ENCODE measurements around the gene CASZ1.

CASZ1 gene

DNA sequence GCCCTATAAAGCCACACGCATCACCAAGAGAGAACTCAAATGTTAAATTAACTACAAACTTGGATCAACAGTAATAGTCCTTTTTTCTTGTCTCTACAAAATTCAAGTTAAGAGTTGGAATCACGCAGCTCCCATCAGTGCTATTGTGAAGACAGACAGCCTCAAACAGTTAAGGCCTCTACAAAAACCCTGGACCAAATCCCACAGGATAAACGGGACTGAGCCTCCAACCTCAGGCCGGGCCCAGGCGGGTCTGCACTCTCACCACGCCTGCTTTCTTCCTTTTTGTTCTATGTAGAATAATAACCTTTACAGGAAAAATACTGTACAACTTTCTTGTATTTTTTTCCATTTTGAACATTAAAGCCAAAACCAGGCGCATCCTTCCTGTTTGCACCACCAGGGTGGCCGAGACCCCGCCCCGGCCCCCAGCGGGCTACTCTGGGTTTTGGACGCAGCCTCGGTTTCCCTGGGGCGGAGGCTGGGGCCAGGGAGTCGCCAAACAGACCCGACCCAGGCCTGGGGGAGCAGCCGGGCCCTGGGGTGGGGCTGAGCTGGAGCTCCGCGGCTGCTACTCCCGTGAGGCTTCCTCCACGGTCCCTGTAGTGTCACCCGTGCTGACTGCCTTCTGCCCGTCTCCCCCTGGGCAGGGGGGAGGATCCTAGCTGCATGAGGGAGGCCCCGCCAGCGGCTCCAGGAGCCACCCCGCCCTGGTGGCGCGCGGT lies 158.4 kb downstream of the CASZ1 start:
- no peak for DNase-seq (ENCODE audit: low spot score)

- DNase-seq (ENCODE audit: low spot score) = no peak
These were observed 159.0 kb downstream of the CASZ1 start for GRCh38 chr1:10637400-10637799.

- no peak for DNase-seq (ENCODE audit: low spot score)
These were observed 160.5 kb downstream of the CASZ1 start for GRCh38 chr1:10635992-10636391.

GRCh38 chr1:10635085-10635896 lies 161.2 kb downstream of the CASZ1 start:
- DNase-seq (ENCODE audit: low spot score) = no peak

GRCh38 chr1:10634428-10635084 lies 161.9 kb downstream of the CASZ1 start:
- DNase-seq (ENCODE audit: low spot score) = no peak

GRCh38 chr1:10634075-10634427 lies 162.4 kb downstream of the CASZ1 start:
- DNase-seq (ENCODE audit: low spot score) = no peak

DNA sequence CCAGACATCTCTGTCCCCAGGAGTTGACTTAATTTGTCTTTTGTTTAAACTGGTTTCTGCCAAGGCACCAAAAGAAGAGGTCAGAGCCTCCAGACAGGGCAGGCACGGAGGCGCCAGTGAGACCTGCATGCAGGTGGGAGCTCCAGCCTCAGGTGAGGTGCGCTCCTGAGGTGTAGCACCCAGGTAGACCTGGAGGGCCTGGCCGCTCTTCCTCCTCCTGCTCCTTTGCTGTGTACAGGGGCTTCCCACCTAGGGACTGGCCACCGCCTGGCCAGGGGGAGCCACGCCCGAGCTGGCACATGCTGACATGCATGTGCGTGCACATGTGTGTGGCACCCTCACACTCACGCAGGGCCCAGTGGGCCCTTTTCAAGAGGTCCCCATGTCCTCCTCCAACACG lies 163.0 kb downstream of the CASZ1 start:
- no peak for DNase-seq (ENCODE audit: low spot score)

GRCh38 chr1:10632691-10633090 lies 163.8 kb downstream of the CASZ1 start:
- DNase-seq (ENCODE audit: low spot score) = no peak

- DNase-seq (ENCODE audit: low spot score) = no peak
These were observed 164.4 kb downstream of the CASZ1 start for GRCh38 chr1:10631811-10632593.

DNA sequence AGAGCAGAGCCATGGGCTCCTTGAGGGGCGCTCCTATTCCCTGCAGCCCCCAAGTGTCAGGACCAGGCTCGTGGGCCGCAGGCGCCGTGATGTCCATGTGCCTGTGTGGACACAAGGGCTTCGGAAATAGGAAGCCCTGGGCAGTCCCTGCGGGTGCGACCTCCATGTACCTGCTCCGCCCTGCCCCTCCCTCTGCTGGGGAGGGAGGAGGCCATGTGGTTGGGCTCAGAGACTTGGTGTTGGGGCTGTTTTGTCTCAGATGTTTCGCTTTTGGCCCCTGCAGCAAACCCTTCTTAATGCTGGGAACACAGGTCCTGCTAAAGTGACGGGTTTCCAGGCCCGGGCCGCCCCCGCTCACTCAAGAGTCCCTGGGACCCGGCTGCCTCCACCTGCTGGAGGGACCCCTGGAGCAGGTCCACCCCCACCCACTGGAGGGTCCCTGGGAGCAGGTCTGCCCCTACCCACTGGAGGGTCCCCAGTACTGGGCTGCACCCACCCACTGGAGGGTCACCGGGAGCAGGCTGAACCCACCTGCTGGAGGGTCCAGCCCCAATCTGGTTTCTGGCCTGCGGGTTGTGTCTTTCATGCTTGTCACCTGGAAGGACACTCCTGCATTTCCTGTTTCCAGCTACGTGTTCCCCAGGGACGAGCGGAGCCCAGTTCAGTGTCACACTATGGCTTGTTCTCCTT lies 165.2 kb downstream of the CASZ1 start:
- no peak for DNase-seq (ENCODE audit: low spot score)

DNA sequence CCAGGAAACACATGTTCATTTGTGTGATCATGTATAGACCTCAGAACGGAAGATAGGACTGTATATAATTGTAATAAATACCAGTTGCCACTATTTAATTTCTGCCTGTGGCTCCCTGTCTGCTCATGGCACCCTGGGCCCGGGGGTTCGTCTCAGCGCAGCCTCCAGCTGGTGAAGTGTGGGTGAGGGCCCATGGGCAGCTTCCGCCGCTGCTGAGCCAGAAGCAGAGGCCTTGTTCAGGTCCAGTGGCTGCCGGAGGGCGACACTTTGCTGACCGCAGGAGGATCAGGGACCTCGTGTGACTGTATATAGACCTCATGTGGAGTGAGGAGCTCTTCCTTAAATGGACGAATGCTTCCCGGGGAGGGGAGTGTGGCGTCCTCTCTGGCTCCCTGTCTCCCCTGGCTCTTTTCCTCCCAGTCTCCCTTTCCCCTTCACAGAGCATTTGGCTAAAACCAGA lies 165.8 kb downstream of the CASZ1 start:
- no peak for DNase-seq (ENCODE audit: low spot score)

GRCh38 chr1:10629816-10630571 lies 166.5 kb downstream of the CASZ1 start:
- DNase-seq (ENCODE audit: low spot score) = no peak

GRCh38 chr1:10629091-10629815 lies 167.2 kb downstream of the CASZ1 start:
- DNase-seq (ENCODE audit: low spot score) = no peak

DNA sequence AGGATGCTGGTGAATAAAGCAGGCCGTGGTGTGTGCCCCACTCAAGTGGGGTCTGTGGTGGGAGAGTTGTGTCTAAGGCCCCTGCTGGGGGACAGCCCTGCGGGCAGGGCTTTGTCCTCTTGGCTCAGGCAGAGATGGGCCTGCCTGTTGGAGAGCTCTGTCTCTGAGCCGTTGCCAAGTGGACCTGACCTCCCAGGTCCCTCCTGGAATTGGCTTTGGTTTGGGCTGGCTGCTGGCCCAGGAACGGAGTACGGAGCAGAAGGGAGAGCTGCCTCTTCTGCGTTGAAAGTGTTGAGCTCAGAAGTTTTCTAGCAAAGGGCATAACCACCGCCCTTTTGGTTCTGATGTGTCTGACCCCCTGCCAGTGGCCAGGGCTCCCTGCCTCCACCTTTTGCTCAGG lies 167.8 kb downstream of the CASZ1 start:
- no peak for DNase-seq (ENCODE audit: low spot score)

- no peak for DNase-seq (ENCODE audit: low spot score)
These were observed 169.5 kb downstream of the CASZ1 start for GRCh38 chr1:10626791-10627410.

DNA sequence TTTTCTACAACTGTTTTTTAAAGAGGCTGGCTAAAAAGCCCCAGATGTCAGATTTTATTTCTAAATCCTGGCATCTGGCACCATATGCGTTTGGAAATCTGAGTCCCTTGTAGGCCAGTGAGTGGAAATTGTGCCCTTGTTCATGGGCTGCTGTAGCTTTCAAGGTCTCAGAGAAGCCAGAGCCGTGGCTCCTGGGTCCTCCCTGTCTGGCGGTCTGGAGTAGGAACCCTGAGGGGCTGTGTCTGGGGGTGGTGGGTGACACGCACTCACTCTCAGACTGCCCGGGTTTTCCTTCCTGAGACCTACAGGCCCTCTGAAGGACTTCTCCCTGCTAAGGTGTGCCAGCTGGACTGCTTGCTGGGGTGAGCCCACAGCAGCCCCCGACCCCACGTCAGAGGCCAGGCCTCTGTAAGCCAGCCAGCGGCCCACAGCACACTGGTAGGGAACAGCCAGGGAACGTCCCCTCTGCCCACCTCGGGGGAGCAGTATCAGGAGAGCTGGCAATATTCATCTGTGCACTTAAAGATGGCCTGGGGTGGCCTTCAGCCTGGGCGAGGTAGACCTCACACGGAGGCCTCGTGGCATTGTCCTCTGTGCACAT lies 170.2 kb downstream of the CASZ1 start:
- DNase-seq (ENCODE audit: low spot score) = no peak

DNA sequence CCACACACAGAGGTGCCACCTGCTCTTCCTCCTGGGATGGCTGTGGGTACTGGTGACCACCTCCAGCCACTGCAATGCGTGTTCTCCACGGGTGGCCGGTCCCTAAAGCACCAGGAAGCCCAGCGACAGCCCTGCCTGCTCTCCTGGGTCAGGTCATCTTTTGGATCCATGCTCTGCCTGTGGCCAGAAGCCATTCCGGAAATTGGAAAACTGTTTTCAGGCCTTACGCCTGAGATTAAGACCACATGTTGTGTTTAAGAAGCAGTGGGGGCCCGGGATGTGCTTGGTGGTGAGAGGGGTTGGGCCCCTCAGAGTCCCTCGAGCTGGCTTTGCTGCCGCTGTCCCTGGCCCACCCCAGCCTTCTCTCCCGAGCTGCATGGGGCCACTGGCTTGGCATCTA lies 170.9 kb downstream of the CASZ1 start:
- no peak for DNase-seq (ENCODE audit: low spot score)

DNA sequence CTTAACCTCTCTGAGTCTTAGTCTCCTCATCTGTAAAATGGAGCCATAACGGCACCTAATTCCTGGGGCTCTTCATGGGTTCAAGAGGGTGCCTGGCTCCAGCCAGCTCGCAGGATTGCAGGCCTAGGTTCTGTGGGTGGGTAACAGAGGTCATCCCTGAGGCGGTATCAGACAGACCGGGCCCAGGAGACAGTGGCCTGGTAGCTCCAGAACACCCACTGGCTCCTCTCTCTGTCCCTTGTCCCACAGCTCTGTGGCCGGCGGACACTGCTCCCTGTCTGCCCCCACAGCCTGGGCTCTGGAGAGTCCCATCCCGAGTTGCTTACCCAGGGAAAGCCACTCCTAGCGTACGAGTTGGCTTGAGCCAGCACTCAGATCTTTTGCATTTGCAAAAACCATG lies 171.4 kb downstream of the CASZ1 start:
- DNase-seq (ENCODE audit: low spot score) = no peak

All from CD4-positive, alpha-beta T cell treated with Interleukin-15 for 4 hours (primary cell).